Astrocyte of the spinal cord (primary cell): ENCODE data around the gene JPT2.
A peak's percentile ranks its signal among the peaks of the same experiment; 100 is the strongest.
"Not testable (repeated sequence)": the region's sequence is repeated elsewhere in the genome, so short reads cannot be mapped to it uniquely, and the experiment has no call there.

Source experiments
- DNase-seq: peaks from one replicate; pipeline ENCODE4 v3.0.0; 2011; ENCODE audit warnings: low read depth, low spot score
- H3K4me3 ChIP-seq: 2 replicates; pipeline ENCODE4 v1.5.1; 2011; ENCODE audit warnings: low read depth, mild to moderate bottlenecking, low read length, moderate library complexity
- in situ Hi-C: cut with HindIII; loops from 2 replicates; pipeline ENCODE4 v1.10.0; 2017; ENCODE audit warnings: low sequenced_read_pairs
- TF ChIP-seq, protein P1 (sequence below): IDR thresholded peaks from 2 replicates; pipeline ENCODE4 v1.5.1; 2012; ENCODE audit warnings: low read depth, mild to moderate bottlenecking, low read length, inconsistent platforms

The JPT2 gene

GRCh38 chr16:1713331-1713730, 35.3 kb downstream of the JPT2 start:
- TF ChIP-seq, protein P1, sequence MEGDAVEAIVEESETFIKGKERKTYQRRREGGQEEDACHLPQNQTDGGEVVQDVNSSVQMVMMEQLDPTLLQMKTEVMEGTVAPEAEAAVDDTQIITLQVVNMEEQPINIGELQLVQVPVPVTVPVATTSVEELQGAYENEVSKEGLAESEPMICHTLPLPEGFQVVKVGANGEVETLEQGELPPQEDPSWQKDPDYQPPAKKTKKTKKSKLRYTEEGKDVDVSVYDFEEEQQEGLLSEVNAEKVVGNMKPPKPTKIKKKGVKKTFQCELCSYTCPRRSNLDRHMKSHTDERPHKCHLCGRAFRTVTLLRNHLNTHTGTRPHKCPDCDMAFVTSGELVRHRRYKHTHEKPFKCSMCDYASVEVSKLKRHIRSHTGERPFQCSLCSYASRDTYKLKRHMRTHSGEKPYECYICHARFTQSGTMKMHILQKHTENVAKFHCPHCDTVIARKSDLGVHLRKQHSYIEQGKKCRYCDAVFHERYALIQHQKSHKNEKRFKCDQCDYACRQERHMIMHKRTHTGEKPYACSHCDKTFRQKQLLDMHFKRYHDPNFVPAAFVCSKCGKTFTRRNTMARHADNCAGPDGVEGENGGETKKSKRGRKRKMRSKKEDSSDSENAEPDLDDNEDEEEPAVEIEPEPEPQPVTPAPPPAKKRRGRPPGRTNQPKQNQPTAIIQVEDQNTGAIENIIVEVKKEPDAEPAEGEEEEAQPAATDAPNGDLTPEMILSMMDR = no peak
- DNase-seq = no peak
- H3K4me3 ChIP-seq = no peak overlapping the region
- in situ Hi-C loops = no loop called here

DNA sequence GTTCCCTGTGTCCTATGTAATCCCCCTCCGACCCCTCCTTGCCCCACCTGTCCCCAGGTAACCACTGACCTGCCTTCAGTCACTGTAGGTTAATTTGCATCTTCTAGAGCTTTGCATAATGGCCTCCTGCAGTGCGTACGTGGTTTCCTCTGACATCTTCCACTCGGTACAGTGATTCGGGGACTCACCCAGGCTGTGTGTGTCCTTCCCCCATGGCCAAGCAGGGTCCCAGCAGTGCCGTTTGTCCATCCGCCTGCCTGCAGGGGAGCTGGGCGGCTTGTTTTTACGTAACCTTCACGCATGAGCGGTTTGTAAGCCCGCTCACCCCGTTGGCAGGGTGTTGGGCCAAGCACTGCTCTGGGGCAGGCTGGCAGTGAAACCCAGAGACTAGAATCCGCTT, 35.9 kb downstream of the JPT2 start:
- DNase-seq = no peak
- H3K4me3 ChIP-seq = no peak overlapping the region
- in situ Hi-C loops = no loop called here
- TF ChIP-seq, protein P1 = no peak

- no peak for DNase-seq
- no peak overlapping the region for H3K4me3 ChIP-seq
- TF ChIP-seq, protein P1 = no peak
- in situ Hi-C loops = no loop called here
Observed at GRCh38 chr16:1715220-1715619, 37.1 kb downstream of the JPT2 start.

DNA sequence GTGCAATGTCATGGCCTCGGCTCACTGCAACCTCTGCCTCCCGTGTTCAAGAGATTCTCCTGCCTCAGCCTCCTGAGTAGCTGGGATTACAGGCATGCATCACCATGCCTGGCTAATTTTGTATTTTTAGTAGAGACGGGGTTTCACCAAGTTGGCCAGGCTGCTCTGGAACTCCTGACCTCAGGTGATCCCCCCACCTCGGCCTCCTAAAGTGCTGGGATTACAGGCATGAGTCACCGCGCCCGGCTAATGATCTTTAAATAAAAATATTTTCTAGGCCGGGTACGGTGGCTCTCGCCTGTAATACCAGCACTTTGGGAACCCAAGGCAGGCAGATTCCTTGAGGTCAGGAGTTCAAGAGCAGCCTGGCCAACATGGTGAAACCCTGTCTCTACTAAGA, 40.2 kb downstream of the JPT2 start:
- in situ Hi-C loops, DNase-seq, H3K4me3 ChIP-seq: not testable (repeated sequence)

DNA sequence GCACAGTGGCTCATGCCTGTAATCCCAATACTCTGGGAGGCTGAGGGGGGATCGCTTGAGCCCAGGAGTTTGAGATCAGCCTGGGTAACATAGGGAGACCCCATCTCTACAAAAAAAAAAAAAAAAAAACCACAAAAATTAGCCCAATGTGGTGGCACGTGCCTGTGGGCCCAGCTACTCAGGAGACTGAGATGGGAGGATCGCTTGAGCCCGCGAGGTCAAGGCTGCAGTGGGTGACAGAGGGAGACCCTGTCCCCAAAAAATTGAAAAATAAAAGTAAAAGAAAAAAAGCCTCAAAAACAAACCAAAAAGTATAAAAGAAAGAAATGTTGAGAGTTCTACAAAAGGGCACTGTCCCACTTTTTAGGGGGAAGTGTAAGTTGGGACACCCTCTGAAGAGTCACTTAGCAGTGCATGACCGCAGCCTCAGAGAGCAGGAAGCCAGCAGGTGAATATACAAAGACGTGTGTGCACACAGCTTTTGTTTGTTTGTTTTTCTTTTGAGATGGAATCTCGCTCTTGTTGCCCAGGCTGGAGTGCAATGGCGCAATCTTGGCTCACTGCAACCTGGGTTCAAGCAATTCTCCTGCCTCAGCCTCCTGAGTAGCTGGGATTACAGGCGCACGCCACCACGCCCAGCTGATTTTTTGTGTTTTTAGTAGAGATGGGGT, 41.6 kb downstream of the JPT2 start:
- DNase-seq, in situ Hi-C loops: not testable (repeated sequence)

GRCh38 chr16:1721372-1721771, 43.3 kb downstream of the JPT2 start:
- H3K4me3 ChIP-seq = no peak overlapping the region
- in situ Hi-C loops = no loop called here
- DNase-seq = no peak
- TF ChIP-seq, protein P1 = no peak

More for the DNA sequence above, 41.6 kb downstream of the JPT2 start:
- H3K4me3 ChIP-seq = not testable (repeated sequence)

GRCh38 chr16:1723450-1724147, 45.5 kb downstream of the JPT2 start:
- TF ChIP-seq, protein P1 = peak; percentile 81
- H3K4me3 ChIP-seq = no peak overlapping the region
- in situ Hi-C loops = no loop called here
- peak; percentile 50 for DNase-seq
